K562 (cell line): ENCODE data around the gene ZNF22. TPM values are rescaled to one million over a fixed set of nuclear protein-coding genes. Genes with fewer than 3 reads are reported as not detected.

ENCODE experiments used
- ATAC-seq: fragments of 200-7000 bp; cut with Tn5 transposase; 3 replicates; pipeline ENCODE4 v1.9.1; 2020; ENCODE audit warnings: moderate library complexity
- BruUV-seq: library from RNA; stranded (reverse); fragments of 400-500 nt; replicated peaks from 2 replicates; lab custom pipeline; 2021; lab: Mats Ljungman, UMichigan
- CTCF ChIA-PET: fragments of 300-600 bp; formaldehyde crosslinking; extraction: SDS; loops from one replicate; lab custom pipeline; 2021; ENCODE audit warnings: low intra/inter-chr PET ratio; lab: Yijun Ruan, JAX
- POLR2A ChIA-PET: fragments of 300-600, 350-650 bp; sonication (Branson Sonifier 250); formaldehyde crosslinking; extraction: SDS; loops from one replicate; lab custom pipeline; 2021; ENCODE audit warnings: antibody characterized with exemption, inconsistent platforms; lab: Yijun Ruan, JAX
- DNase-seq, 4 experiments: peaks; one replicate each; pipeline versions ENCODE4 v3.0.0 to v3.0.0-alpha.2; 2011 to 2018; ENCODE audit warnings: low spot score in 3 of 4, mixed read lengths in 3 of 4; ENCODE audit errors: extremely low read depth in 1 of 4
- FAIRE-seq: peaks from 2 replicates; lab custom pipeline; 2011; peaks lifted over from hg19 to GRCh38; lab: Jason Lieb, UNC
- H2AFZ ChIP-seq: 2 replicates; pipeline ENCODE4 v1.6.0; 2011; ENCODE audit warnings: low read depth, low read length, control low read depth, inconsistent platforms
- H3K27ac ChIP-seq: fragments of 200-600 bp; 3 replicates; pipeline ENCODE4 v1.8.0; 2011; ENCODE audit warnings: low read depth, mild to moderate bottlenecking, control low read depth, inconsistent platforms, low read length, moderate library complexity, mixed read lengths; ENCODE audit errors: extremely low read depth
- H3K27me3 ChIP-seq, 2 experiments: fragments of 300-600 bp in 1 of 2; 2 replicates in 1 of 2; 3 replicates in 1 of 2; pipeline versions ENCODE4 v1.6.0 to v1.8.0; 2011; ENCODE audit warnings: inconsistent platforms in 2 of 2, low read length in 2 of 2, mild to moderate bottlenecking in 1 of 2, mixed read lengths in 1 of 2, moderate library complexity in 1 of 2; ENCODE audit not compliant: control insufficient read depth in 2 of 2, insufficient read depth in 2 of 2
- H3K36me3 ChIP-seq: fragments of 300-600 bp; 3 replicates; pipeline ENCODE4 v1.8.0; 2011; ENCODE audit warnings: mild to moderate bottlenecking, low read length, inconsistent platforms; ENCODE audit not compliant: control insufficient read depth, insufficient read depth
- H3K4me1 ChIP-seq, 2 experiments: fragments of 200-600 bp in 1 of 2; replicated peaks in 1 of 2; 2 replicates in 1 of 2; 3 replicates in 1 of 2; pipeline versions ENCODE4 v1.5.1 to v1.8.0; 2011; ENCODE audit warnings: inconsistent platforms in 2 of 2, low read length in 2 of 2, mild to moderate bottlenecking in 1 of 2, mixed read lengths in 1 of 2, moderate library complexity in 1 of 2; ENCODE audit not compliant: control insufficient read depth in 2 of 2, insufficient read depth in 2 of 2
- H3K4me2 ChIP-seq: 2 replicates; pipeline ENCODE4 v1.6.1; 2011; ENCODE audit warnings: low read length, control low read depth, inconsistent platforms, mixed read lengths; ENCODE audit not compliant: insufficient read depth
- H3K4me3 ChIP-seq: fragments of 200-600 bp; sonication (generic), shearing (Covaris generic); 2 replicates; pipeline ENCODE4 v1.5.1; 2016; ENCODE audit warnings: control low read depth, inconsistent platforms
- H3K79me2 ChIP-seq: fragments of 200-600 bp; 3 replicates; pipeline ENCODE4 v1.8.0; 2011; ENCODE audit warnings: low read length, inconsistent platforms; ENCODE audit not compliant: control insufficient read depth, insufficient read depth
- H3K9ac ChIP-seq, 2 experiments: 2 replicates each; pipeline versions ENCODE4 v1.6.0 to v1.6.1; 2011; ENCODE audit warnings: low read depth in 2 of 2, low read length in 2 of 2, control low read depth in 1 of 2, inconsistent platforms in 1 of 2, mild to moderate bottlenecking in 1 of 2, mixed read lengths in 1 of 2; ENCODE audit not compliant: insufficient read depth in 1 of 2
- H3K9me1 ChIP-seq: one replicate; pipeline ENCODE4 v1.6.0; 2011; ENCODE audit warnings: inconsistent platforms, mild to moderate bottlenecking, low read length, moderate library complexity; ENCODE audit not compliant: control insufficient read depth, insufficient read depth
- H3K9me3 ChIP-seq: replicated peaks from 2 replicates; pipeline ENCODE4 v1.5.1; 2011; ENCODE audit warnings: low read depth, low read length, inconsistent platforms; ENCODE audit not compliant: control insufficient read depth, insufficient read depth
- H4K20me1 ChIP-seq: replicated peaks from 2 replicates; pipeline ENCODE4 v1.6.1; 2011; ENCODE audit warnings: low read length, inconsistent platforms, mixed read lengths; ENCODE audit not compliant: control insufficient read depth, insufficient read depth
- NCOR1 ChIP-seq: fragments of 450-650 bp; IDR thresholded peaks from 2 replicates; pipeline ENCODE4 v1.6.1; 2016; ENCODE audit warnings: mild to moderate bottlenecking, moderate library complexity
- PHB ChIP-seq: fragments of 250-450 bp; sonication (Bioruptor Pico); IDR thresholded peaks from 2 replicates; pipeline ENCODE4 v1.5.0; 2021
- RBM39 ChIP-seq: fragments of 200-400 bp; formaldehyde crosslinking; optimal IDR thresholded peaks from 2 replicates; pipeline ENCODE3; 2018; ENCODE audit warnings: low read depth, low read length
- SMAD4 ChIP-seq: fragments of 250-450 bp; sonication (Bioruptor Pico); conservative IDR thresholded peaks from 2 replicates; pipeline ENCODE4 v1.8.0; 2021; ENCODE audit warnings: inconsistent platforms, mild to moderate bottlenecking, moderate library complexity
- WGBS: fragments of 100-300 bp; shearing (Covaris generic); methylation state at CpG from one replicate; pipeline ENCODE4 v1.1.6; 2016; ENCODE audit warnings: low coverage, mixed read lengths; ENCODE audit not compliant: insufficient coverage; ENCODE audit errors: missing lambda C conversion rate; 5-methylcytosine and 5-hydroxymethylcytosine counted together
- in situ Hi-C: fragments of 300-500 bp; cut with MboI; formaldehyde crosslinking; loops from 4 replicates; pipeline ENCODE4 v1.15.0; 2018; ENCODE audit warnings: inconsistent platforms, mixed read lengths
- intact Hi-C: fragments of 100-400 bp; cut with micrococcal nuclease; formaldehyde crosslinking; loops from 2 replicates; pipeline ENCODE4 v1.14.2; 2022
- polyA plus RNA-seq, 8 experiments: library from polyadenylated mRNA; depleted of rRNA in 4 of 8; stranded (reverse) in 5 of 8; unstranded in 3 of 8; fragments of >200 nt; fragmentation: Nextera tagmentation in 2 of 8; fragmentation: Illumina TruSeq in 1 of 8; extraction: Ambion mirVana in 2 of 8; extraction: Trizol in 1 of 8; gene quantifications; 2 replicates each; pipeline versions ENCODE4 v1.2.1 to v1.2.3, GENCODE V29; 2011 to 2014; ENCODE audit warnings: inconsistent platforms in 1 of 8, missing spikeins in 1 of 8
- total RNA-seq, 7 experiments: library from RNA; depleted of rRNA in 6 of 7; stranded (reverse); fragments of >200 nt in 6 of 7; fragmentation: Illumina TruSeq in 2 of 7; extraction: Trizol in 2 of 7; gene quantifications; 2 replicates each; pipeline versions ENCODE4 v1.2.1 to v1.2.3, GENCODE V29; 2011 to 2021; ENCODE audit warnings: low replicate concordance in 1 of 7
- TF ChIP-seq, protein P1 (sequence below): fragments of 250-450 bp; sonication (Bioruptor Pico); IDR thresholded peaks from 2 replicates; pipeline ENCODE4 v1.4.0; 2020; ENCODE audit warnings: mild to moderate bottlenecking, moderate library complexity
- TF ChIP-seq, protein P2 (sequence below), 2 experiments: fragments of 450-650 bp in 1 of 2; IDR thresholded peaks; 2 replicates each; pipeline ENCODE4 v1.6.1; 2011 to 2017; ENCODE audit warnings: low read depth in 2 of 2, antibody characterized with exemption in 1 of 2, borderline replicate concordance in 1 of 2, low read length in 1 of 2, mild to moderate bottlenecking in 1 of 2, mixed read lengths in 1 of 2; ENCODE audit not compliant: control insufficient read depth in 1 of 2
- TF ChIP-seq, protein P3 (sequence below): sonication (generic); formaldehyde crosslinking; IDR thresholded peaks from 2 replicates; pipeline ENCODE4 v1.8.1; 2023; ENCODE audit warnings: mild to moderate bottlenecking, missing genetic modification reagents

ZNF22 gene
- total and polyA plus RNA-seq, 9 of the 15 experiments (the other 6 are each of a cell fraction or from before 2014, with no cell fraction given) = 36.2 to 98.7 (median 51.2) TPM

DNA sequence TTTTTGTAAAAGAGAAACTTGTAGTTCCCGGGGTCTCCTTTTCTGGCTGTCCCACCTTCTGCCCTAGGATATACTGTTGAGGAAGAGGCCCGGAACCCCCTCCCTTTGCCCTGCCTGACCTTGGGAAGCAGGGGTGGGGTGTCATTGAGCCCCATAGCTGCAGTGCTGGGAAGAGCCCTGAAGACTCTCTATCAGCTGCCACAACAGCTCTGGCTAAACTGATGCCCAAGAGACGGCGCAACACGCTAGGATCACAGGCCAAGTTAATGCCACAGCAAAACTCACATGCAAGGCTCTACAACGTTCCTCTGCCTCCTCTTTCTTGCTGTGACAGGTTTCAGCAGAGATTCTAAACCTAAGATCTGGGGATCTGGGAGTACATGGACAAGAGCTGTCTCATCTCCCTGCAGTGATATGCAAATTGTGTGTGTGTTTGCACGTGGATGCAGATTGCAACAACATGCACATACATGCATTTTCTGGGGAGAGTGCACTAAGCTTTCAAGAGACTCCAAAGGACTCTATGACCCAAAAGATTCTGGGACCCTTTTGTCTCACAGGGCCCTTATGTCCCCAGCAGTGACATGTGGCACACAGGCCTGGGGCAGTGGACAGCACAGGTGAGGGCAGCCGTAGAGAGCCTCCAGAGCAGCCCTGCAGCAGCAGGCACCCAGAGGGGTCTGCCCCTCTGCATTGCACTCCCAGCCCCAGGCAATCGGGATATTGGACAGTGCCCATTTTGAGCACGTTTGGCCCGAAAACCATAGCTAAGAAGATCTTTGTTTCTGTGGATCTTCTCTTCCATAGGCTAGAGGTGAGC lies 38.6 kb upstream of the ZNF22 start:
- Histone ChIP-seq H3K4me2 (no peak overlapping the region), H4K20me1 (peaks cover 8% of the 10 kb centered on the region; the same call in 1 of the 2 replicates), H3K9ac (0 out of 4 replicates have a peak overlapping the region, but pooled peaks of 1 of the 2 experiments have one; percentile 5), H3K36me3 (no peaks in the 10 kb centered on the region), H3K27ac (no peak overlapping the region), H3K27me3 (peaks cover 4 to 19% of the 10 kb centered on the region in 2 experiments; a peak in 4 of 5 replicates), H3K9me3 (no peaks in the 10 kb centered on the region), H3K4me1 (peaks cover 15 to 16% of the 10 kb centered on the region in 2 experiments; a peak in 4 of 5 replicates), H3K79me2 (no peaks in the 10 kb centered on the region), H2AFZ (no peak overlapping the region), H3K4me3 (no peak overlapping the region), H3K9me1 (peaks cover 4% of the 10 kb centered on the region)
- CTCF ChIA-PET = no interaction called here
- DNase-seq (no peak), ATAC-seq (no peak), FAIRE-seq (no peak)
- in situ Hi-C loops = no loop called here
- POLR2A ChIA-PET = interaction anchor here (0.5 to 1.3 kb wide), 5 partner anchors 9 to 494 kb away, joined by 3 to 4 read pairs (median 3); partner anchors contain the start of gene DEPP1
- intact Hi-C loops = no loop called here
- no TSS peak for BruUV-seq
- WGBS = 30% methylated on average over 11 of the region's 11 CpGs
- TF ChIP-seq, protein P1, sequence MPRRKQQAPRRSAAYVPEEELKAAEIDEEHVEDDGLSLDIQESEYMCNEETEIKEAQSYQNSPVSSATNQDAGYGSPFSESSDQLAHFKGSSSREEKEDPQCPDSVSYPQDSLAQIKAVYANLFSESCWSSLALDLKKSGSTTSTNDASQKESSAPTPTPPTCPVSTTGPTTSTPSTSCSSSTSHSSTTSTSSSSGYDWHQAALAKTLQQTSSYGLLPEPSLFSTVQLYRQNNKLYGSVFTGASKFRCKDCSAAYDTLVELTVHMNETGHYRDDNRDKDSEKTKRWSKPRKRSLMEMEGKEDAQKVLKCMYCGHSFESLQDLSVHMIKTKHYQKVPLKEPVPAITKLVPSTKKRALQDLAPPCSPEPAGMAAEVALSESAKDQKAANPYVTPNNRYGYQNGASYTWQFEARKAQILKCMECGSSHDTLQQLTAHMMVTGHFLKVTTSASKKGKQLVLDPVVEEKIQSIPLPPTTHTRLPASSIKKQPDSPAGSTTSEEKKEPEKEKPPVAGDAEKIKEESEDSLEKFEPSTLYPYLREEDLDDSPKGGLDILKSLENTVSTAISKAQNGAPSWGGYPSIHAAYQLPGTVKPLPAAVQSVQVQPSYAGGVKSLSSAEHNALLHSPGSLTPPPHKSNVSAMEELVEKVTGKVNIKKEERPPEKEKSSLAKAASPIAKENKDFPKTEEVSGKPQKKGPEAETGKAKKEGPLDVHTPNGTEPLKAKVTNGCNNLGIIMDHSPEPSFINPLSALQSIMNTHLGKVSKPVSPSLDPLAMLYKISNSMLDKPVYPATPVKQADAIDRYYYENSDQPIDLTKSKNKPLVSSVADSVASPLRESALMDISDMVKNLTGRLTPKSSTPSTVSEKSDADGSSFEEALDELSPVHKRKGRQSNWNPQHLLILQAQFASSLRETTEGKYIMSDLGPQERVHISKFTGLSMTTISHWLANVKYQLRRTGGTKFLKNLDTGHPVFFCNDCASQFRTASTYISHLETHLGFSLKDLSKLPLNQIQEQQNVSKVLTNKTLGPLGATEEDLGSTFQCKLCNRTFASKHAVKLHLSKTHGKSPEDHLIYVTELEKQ (CRISPR knock-in tag) = no peak
- TF ChIP-seq, protein P2, sequence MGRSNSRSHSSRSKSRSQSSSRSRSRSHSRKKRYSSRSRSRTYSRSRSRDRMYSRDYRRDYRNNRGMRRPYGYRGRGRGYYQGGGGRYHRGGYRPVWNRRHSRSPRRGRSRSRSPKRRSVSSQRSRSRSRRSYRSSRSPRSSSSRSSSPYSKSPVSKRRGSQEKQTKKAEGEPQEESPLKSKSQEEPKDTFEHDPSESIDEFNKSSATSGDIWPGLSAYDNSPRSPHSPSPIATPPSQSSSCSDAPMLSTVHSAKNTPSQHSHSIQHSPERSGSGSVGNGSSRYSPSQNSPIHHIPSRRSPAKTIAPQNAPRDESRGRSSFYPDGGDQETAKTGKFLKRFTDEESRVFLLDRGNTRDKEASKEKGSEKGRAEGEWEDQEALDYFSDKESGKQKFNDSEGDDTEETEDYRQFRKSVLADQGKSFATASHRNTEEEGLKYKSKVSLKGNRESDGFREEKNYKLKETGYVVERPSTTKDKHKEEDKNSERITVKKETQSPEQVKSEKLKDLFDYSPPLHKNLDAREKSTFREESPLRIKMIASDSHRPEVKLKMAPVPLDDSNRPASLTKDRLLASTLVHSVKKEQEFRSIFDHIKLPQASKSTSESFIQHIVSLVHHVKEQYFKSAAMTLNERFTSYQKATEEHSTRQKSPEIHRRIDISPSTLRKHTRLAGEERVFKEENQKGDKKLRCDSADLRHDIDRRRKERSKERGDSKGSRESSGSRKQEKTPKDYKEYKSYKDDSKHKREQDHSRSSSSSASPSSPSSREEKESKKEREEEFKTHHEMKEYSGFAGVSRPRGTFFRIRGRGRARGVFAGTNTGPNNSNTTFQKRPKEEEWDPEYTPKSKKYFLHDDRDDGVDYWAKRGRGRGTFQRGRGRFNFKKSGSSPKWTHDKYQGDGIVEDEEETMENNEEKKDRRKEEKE (IDR thresholded peaks at IDR 0.05; ENCODE audit: borderline replicate concordance in 1 of 2, control insufficient read depth in 1 of 2, low read depth in 2 of 2, low read length in 1 of 2) = no peak
- no peak for TF ChIP-seq PHB (CRISPR knock-in tag)
- no peak for TF ChIP-seq SMAD4 (CRISPR knock-in tag)
- no peak for TF ChIP-seq NCOR1
- TF ChIP-seq, protein P3, sequence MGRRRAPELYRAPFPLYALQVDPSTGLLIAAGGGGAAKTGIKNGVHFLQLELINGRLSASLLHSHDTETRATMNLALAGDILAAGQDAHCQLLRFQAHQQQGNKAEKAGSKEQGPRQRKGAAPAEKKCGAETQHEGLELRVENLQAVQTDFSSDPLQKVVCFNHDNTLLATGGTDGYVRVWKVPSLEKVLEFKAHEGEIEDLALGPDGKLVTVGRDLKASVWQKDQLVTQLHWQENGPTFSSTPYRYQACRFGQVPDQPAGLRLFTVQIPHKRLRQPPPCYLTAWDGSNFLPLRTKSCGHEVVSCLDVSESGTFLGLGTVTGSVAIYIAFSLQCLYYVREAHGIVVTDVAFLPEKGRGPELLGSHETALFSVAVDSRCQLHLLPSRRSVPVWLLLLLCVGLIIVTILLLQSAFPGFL (CRISPR knock-in tag) = no peak
- no peak for TF ChIP-seq RBM39
